ENCODE results near the gene AGXT2. TPM values are rescaled to one million over a fixed set of nuclear protein-coding genes. Genes with fewer than 3 reads are reported as not detected.

The AGXT2 gene
- total RNA-seq, 1 experiment from 2014 or later: not detected

GRCh38 chr5:35060236-35060635, 12.5 kb upstream of the AGXT2 start:
- Mint-ChIP-seq H3K4me3 (no peak overlapping the region), H3K9me3 (no peaks in the 10 kb centered on the region), H3K36me3 (ENCODE audit: insufficient read depth in 1 of 3, low read depth in 3 of 3) (no peaks in the 10 kb centered on the region), H3K27ac (no peak overlapping the region), H3K27me3 (ENCODE audit: low read depth) (no peaks in the 10 kb centered on the region; the same call in 1 of the 2 replicates), H3K4me1 (peaks cover 7 to 11% of the 10 kb centered on the region in 2 experiments)
- Histone ChIP-seq H4K5ac (ENCODE audit: insufficient read length, low read depth, low read length) (no peak overlapping the region), H2BK120ac (ENCODE audit: low read depth, low read length, poor library complexity, severe bottlenecking) (no peak overlapping the region), H3T11ph (ENCODE audit: low read length) (no peak overlapping the region), H3K4me1 (ENCODE audit: insufficient read depth, low read length) (peaks cover 3% of the 10 kb centered on the region; the same call in 1 of the 2 replicates), H4K91ac (ENCODE audit: insufficient read length, low read depth, low read length) (no peak overlapping the region), H3K4ac (ENCODE audit: low read depth, low read length) (no peak overlapping the region), H3K23ac (ENCODE audit: insufficient read length, low read depth, low read length) (no peak overlapping the region), H3K4me2 (ENCODE audit: insufficient read depth, insufficient read length, low read length) (no peak overlapping the region), H2BK5ac (ENCODE audit: insufficient read length, low read length) (no peak overlapping the region), H3K79me1 (ENCODE audit: insufficient read depth, low read depth, low read length, poor library complexity, severe bottlenecking) (no peaks in the 10 kb centered on the region), H2BK15ac (ENCODE audit: low read depth, low read length) (no peak overlapping the region), H3K27me3 (ENCODE audit: insufficient read depth, low read length) (no peaks in the 10 kb centered on the region), H3K56ac (ENCODE audit: insufficient read length, low read depth, low read length) (no peak overlapping the region), H2AK5ac (ENCODE audit: insufficient read length, low read length) (no peak overlapping the region), H3K18ac (ENCODE audit: insufficient read length, low read depth, low read length) (no peak overlapping the region), H2BK12ac (ENCODE audit: insufficient read length, low read depth, low read length) (no peak overlapping the region), H2AFZ (ENCODE audit: low read length) (no peak overlapping the region), H4K8ac (replicated peaks; ENCODE audit: insufficient read length, low read depth, low read length) (no peak overlapping the region), H3K14ac (ENCODE audit: insufficient read depth, low read length) (no peak overlapping the region), H2BK20ac (ENCODE audit: low read depth, low read length, poor library complexity, severe bottlenecking) (no peak overlapping the region), H3K9me3 (ENCODE audit: control insufficient read depth, low read depth, low read length) (no peaks in the 10 kb centered on the region), H4K20me1 (ENCODE audit: control insufficient read depth, insufficient read depth, insufficient read length) (no peaks in the 10 kb centered on the region), H3K79me2 (ENCODE audit: insufficient read depth, low read length) (no peaks in the 10 kb centered on the region), H3K9ac (ENCODE audit: extremely low read depth, insufficient read length, low read length) (no peak overlapping the region), H3K27ac (ENCODE audit: insufficient read length, low read depth, low read length) (no peak overlapping the region), H3K23me2 (ENCODE audit: insufficient read length, low read depth, low read length, poor library complexity, severe bottlenecking) (no peaks in the 10 kb centered on the region)
- no peak for TF ChIP-seq CTCF (conservative IDR thresholded peaks at IDR 0.05)
- DNase-seq: no peak
- no CpG with 5 or more reads among the region's 2 CpGs for WGBS (ENCODE audit: extremely low coverage, insufficient read length, low lambda C conversion rate)

Data from H9 (cell line).